ENCODE measurements around the gene WNT9A. TPM values are rescaled to one million over a fixed set of nuclear protein-coding genes. Genes with fewer than 3 reads are reported as not detected.
"Not testable (repeated sequence)": the region's sequence is repeated elsewhere in the genome, so short reads cannot be mapped to it uniquely, and the experiment has no call there.

The WNT9A gene
- total RNA-seq, 2 experiments from 2014 or later = 0.30 to 0.50 TPM

DNA sequence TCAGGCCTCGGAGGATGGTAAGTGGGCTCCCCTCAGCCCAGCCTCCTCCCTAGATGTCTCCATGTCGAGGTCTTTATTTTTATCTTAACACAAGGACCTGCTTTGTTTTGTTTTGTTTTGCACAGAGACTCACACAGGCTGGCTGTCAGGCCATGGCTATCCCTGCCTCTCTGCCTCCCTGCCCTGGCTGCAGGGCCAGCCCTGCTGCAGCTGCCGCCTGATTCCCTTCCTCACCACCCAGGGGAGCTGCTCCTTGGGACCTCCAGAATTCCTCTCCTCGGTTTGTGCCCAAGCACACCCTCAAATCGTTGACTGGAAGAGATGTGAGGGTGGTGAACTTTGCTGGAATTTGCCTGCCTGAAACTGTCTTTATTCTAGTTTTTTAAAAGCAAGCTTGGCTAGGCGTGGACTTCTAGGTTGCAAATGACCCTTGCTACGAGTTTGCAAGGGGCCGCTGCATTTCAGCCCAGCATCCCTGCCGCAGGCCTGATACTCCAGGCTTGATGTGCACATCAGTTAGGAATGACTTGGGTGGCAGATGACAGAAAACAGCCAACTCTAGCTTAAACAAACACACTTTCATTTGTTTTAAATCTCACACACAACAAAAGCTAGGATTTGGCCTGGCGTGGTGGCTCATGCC is 37.1 kb downstream of the WNT9A start:
- Mint-ChIP-seq H3K27ac (no peak overlapping the region), H3K27me3 (peaks cover 6% of the 10 kb centered on the region), H3K9me3 (ENCODE audit: low read depth) (no peaks in the 10 kb centered on the region), H3K4me1 (peaks cover 4% of the 10 kb centered on the region), H3K36me3 (no peaks in the 10 kb centered on the region), H3K4me3 (no peak overlapping the region)
- DNase-seq (no peak), ATAC-seq (no peak)
- CTCF ChIA-PET = interaction anchor here (1.5 kb wide), 1 partner anchor 180 kb away, joined by 3 read pairs; no protein-coding TSS in a partner anchor

DNA sequence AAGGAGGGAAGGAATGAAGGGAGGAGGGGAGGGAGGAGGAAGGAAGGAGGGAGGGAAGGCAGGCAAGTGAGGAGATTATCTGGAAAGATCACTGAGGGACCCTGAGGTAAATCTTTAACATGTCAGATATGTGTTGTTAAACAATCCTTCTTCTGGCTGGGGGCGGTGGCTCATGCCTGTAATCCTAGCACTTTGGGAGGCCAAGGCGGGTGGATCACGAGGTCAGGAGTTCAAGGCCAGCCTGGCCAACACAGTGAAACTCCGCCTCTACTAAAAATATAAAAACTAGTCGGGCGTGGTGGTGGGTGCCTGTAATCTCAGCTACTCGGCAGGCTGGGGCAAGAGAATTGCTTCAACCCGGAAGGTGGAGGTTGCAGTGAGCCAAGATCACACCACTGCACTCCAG is 37.8 kb downstream of the WNT9A start:
- ATAC-seq; H3K27ac Mint-ChIP-seq; H3K27me3 Mint-ChIP-seq; H3K4me3 Mint-ChIP-seq; H3K9me3 Mint-ChIP-seq (ENCODE audit: low read depth); H3K4me1 Mint-ChIP-seq; H3K36me3 Mint-ChIP-seq; DNase-seq: not testable (repeated sequence)
- CTCF ChIA-PET = interaction anchor here (0.7 to 1.5 kb wide), 2 partner anchors 148 to 179 kb away, joined by 3 read pairs; no protein-coding TSS in a partner anchor

DNA sequence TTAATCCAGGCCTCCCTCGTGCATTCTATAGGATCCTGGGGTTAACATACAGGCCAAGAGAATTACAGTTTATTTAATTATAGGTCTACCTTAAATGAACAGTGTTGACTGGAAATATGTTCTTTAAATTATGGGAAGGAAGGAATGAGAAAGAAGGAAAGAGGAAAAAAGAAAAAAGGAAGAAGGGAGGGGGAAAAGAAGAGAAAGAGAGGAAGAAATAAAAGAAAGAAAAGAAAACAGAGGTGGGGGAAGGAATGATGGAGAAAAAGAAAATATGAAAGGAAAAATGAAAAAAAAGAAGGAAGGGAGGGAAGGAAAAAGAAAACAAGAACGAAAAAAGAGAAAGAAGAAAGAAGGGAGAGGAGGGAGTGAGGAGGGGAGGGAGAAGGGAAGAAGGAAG is 38.5 kb downstream of the WNT9A start:
- CTCF ChIA-PET = no interaction called here
- DNase-seq (no peak), ATAC-seq (no peak)
- H3K27me3 Mint-ChIP-seq = peaks cover 6% of the 10 kb centered on the region
- H3K4me1 Mint-ChIP-seq = peaks cover 4% of the 10 kb centered on the region
- no peak overlapping the region for H3K4me3 Mint-ChIP-seq
- H3K27ac Mint-ChIP-seq = no peak overlapping the region
- no peaks in the 10 kb centered on the region for H3K36me3 Mint-ChIP-seq
- H3K9me3 Mint-ChIP-seq (ENCODE audit: low read depth) = no peaks in the 10 kb centered on the region

DNA sequence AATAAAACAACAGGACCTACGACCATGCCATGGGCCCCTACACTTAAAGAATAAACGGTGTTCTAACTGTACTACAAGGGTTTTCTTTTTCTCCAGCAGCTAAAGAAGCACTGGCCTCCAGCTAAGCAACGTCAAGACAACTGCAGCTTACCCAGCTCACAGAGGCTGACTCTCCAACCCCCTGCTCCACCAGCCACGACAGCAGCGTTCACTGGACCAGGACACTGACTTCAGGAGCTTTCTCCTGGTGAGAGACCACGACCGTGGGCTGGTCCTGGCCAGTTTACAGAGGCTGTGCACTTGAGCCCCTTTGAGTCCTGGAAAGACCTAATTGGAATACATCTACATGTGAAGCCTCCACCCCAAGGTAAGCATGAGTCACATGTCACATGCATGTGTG is 39.4 kb downstream of the WNT9A start:
- CTCF ChIA-PET = interaction anchor here (0.6 kb wide), 1 partner anchor 996 kb away, joined by 3 read pairs; no protein-coding TSS in a partner anchor
- H3K36me3 Mint-ChIP-seq = no peaks in the 10 kb centered on the region
- no peak overlapping the region for H3K4me3 Mint-ChIP-seq
- ATAC-seq (no peak), DNase-seq (no peak)
- no peak overlapping the region for H3K27ac Mint-ChIP-seq
- peaks cover 4% of the 10 kb centered on the region for H3K4me1 Mint-ChIP-seq
- H3K27me3 Mint-ChIP-seq = peaks cover 6% of the 10 kb centered on the region
- no peaks in the 10 kb centered on the region for H3K9me3 Mint-ChIP-seq (ENCODE audit: low read depth)

DNA sequence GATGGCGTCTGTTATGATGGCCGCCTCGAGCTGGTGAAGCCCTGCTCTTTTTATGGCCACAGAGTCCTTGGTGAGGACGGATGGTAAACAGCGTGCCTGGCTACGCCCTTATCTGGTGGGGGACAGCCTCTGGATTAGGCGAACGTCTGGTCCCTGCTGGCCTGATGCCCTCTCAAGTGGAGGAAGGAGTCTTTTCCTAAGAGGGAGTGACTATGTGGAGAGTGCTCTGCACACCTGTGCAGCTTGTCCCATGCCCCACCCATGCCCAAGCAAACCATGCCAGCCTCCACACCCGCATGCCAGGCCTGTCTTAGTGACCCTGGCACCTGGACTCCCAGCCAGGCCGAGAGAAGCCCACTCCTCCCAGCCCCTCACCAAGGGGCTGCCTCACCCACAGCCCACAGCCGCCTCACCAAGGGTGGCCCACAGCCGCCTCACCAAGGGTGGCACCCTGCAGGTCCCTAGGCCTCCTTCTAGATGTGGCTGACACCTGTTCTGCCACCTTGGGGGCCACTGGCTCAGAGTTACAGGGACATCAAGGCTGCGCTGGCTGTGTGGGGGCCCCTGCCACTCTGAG is 40.2 kb downstream of the WNT9A start:
- DNase-seq (no peak), ATAC-seq (no peak)
- H3K4me3 Mint-ChIP-seq = no peak overlapping the region
- no peaks in the 10 kb centered on the region for H3K9me3 Mint-ChIP-seq (ENCODE audit: low read depth)
- H3K4me1 Mint-ChIP-seq = peaks cover 4% of the 10 kb centered on the region
- peaks cover 6% of the 10 kb centered on the region for H3K27me3 Mint-ChIP-seq
- no peaks in the 10 kb centered on the region for H3K36me3 Mint-ChIP-seq
- CTCF ChIA-PET = no interaction called here
- H3K27ac Mint-ChIP-seq = no peak overlapping the region

DNA sequence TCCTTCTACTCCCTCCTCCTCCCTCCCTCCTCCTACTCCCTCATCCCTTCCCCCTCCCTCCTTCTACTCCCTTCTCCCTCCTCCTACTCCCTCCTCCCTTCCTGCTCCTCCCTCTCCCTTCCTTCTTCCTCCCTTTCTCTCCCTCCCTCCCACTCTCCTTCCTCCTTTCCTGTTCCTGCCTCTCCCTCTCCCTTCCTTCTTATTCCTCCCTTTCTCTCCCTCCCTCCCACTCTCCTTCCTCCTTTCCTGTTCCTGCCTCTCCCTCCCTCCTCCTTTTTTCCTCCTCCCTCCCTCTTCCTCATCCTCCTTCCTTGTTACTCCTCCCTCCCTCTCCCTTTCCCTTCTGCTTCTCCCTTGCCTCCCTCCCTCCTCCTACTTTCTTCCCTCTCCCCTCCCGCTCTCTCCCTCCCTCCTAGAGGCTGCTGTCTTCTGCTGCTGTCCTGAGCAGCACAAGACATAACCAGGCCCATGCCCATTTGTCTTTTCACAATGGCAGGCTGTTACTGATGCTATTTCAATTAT is 41.1 kb downstream of the WNT9A start:
- no peak overlapping the region for H3K27ac Mint-ChIP-seq
- no peak overlapping the region for H3K4me3 Mint-ChIP-seq
- ATAC-seq (no peak), DNase-seq (no peak)
- H3K36me3 Mint-ChIP-seq = no peaks in the 10 kb centered on the region
- H3K9me3 Mint-ChIP-seq (ENCODE audit: low read depth) = no peaks in the 10 kb centered on the region
- CTCF ChIA-PET = no interaction called here
- peaks cover 6% of the 10 kb centered on the region for H3K27me3 Mint-ChIP-seq
- H3K4me1 Mint-ChIP-seq = peaks cover 4% of the 10 kb centered on the region

DNA sequence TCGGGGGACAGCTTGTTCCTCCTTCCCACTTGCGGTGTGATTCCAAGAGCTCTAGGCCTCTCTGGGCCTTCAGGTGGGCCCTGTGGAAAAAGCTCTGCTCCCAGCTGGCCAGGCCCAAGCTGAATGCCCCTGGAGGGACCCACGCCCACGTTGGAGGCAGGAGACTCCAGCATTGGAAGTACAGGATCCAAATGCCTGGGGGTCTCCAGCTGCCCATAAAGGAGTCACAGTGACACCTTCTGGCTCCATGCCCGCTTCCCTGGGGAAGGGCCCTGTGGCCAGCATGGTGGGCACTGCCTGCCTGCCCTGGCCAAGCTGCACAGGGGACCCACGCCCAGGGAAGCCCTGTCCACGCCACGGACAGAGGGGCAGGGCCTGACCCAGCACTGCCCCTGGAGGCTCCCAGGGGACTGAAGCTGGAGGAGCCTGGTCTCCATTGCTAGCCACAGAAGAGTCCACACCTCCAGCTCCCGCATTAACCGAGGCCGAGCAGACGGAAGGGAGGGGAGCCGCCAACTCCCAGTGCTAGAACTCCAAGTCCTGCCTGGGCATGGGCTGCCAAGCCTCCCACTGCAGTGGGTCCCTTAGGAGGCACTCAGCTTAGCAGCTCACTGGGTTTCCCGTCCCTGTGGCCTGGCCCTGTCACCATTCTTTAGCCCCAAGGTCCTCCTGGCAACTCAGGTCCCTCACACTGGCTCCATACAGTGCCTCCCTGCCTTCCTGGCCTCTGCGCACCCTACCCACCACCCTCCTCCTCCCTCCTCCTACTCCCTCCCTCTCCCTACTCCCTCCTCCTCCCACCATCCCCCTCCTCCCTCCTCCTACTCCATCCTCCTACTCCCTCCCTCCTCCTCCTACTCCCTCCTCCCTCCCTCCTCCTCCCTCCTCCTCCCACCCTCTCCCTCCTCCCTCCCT is 41.9 kb downstream of the WNT9A start:
- no peaks in the 10 kb centered on the region for H3K4me1 Mint-ChIP-seq
- H3K27ac Mint-ChIP-seq = no peak overlapping the region
- peaks cover 6% of the 10 kb centered on the region for H3K27me3 Mint-ChIP-seq
- no peak overlapping the region for H3K4me3 Mint-ChIP-seq
- no peaks in the 10 kb centered on the region for H3K9me3 Mint-ChIP-seq (ENCODE audit: low read depth)
- CTCF ChIA-PET = no interaction called here
- no peaks in the 10 kb centered on the region for H3K36me3 Mint-ChIP-seq
- DNase-seq = no peak
- ATAC-seq = no peak

DNA sequence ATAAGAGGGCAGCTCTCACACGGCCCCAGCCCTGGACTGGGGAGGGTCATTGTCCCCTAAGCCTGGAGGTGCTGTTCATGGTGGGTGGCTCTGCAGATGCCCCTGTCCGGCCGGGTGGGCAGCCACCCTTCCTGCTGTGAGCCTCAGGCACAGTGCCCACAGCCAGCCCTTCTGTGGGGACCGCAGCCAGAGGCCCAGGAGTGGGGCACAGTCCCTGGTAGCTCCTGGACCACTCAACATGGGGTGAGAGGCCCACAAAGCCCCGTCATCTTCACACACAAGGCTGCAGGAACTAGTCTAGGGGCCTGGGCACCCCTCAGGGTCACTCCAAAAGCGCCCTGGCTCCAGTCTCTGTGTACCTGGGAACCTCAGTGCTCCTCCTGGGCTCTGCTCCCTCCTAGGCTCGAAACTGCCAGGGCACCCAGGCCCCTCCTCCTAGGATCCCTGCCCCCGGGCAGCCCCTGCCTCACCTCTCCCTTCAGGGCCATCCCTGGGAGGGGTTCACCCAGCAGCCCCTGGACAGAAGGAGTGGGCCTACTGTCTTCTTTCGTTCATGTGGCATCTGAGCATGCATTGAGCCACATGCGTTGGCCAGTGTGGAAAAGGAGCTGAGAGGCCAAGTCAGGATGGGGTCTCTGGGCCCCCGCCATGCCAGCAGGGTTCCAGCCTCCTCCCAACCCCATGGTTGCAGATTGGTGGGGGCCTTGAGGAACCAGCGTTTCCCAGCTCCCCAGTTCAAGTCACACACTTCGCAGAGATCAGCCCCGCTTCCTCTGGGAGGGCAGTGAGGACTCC is 43.0 kb downstream of the WNT9A start:
- Mint-ChIP-seq H3K9me3 (ENCODE audit: low read depth) (no peaks in the 10 kb centered on the region), H3K27ac (no peak overlapping the region), H3K36me3 (no peaks in the 10 kb centered on the region), H3K4me1 (no peaks in the 10 kb centered on the region), H3K27me3 (peaks cover 6% of the 10 kb centered on the region), H3K4me3 (no peak overlapping the region)
- CTCF ChIA-PET = no interaction called here
- no peak for ATAC-seq
- DNase-seq = no peak

DNA sequence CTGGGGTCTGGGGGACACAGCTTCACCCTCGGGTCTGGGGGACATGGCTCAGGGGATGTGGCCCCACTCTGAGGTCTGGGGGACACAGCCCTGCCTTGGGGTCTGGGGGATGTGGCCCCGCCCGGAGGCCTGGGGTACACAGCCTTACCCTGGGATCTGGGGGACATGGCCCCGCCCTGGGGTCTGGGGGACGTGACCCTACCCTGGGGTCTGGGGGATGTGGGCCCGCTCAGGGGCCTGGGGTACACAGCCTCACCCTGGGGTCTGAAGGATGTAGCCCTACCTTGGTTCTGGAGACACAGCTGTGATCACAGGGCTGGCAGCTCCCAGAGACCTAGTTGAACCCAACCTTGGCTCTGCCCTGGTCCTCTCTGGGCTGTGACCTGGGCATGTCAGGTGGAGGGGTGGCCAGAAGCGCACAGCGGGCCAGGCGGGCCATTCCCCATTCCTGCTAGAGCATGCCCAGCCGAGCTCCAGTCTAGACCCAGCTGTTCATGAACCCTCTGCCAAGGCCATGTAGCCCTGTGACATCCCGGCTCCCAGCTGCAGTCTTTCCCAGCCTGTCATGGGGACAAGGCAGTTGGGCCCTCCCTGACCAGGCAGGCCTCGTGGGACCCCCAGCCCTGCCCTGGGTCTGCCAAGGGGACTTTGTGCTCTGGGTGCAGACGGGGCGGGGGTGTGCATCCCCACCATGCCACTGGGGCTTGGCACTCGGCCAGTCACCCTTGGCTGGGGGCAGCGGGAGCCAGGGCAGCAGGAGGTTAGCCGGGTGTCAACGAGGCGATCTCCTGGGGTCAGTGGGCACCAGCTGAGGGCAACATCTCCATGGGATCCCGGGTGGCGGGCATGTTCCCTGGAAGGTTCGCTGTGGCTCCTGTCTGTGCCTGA is 43.9 kb downstream of the WNT9A start:
- no peak overlapping the region for H3K4me3 Mint-ChIP-seq
- no peak for ATAC-seq
- H3K27me3 Mint-ChIP-seq = peaks cover 2% of the 10 kb centered on the region
- no peaks in the 10 kb centered on the region for H3K9me3 Mint-ChIP-seq (ENCODE audit: low read depth)
- no peaks in the 10 kb centered on the region for H3K36me3 Mint-ChIP-seq
- no peaks in the 10 kb centered on the region for H3K4me1 Mint-ChIP-seq
- CTCF ChIA-PET = no interaction called here
- H3K27ac Mint-ChIP-seq = no peak overlapping the region
- no peak for DNase-seq

DNA sequence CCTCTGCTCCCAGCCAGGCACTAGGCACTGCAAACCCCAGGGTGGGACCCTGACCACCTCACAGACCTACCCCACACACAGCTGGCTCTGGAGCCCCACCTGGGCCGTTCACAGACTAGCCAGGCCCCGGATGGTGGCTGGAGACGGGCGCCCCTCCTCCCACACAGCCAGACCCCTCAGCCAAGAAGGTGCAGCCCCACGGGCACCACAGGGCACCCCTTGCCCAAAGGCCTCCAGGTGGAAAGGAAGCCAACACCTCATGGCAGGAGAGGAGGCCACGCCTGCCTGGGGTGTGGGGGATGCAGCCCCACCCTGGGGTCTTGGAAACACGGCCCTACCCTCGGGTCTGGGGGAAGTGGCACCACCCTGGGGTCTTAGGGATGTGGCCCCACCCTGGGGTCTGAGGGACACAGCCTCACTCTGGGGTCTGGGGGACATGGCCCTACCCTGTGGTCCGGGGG is 44.6 kb downstream of the WNT9A start:
- Mint-ChIP-seq H3K4me3 (no peak overlapping the region), H3K9me3 (ENCODE audit: low read depth) (no peaks in the 10 kb centered on the region), H3K36me3 (no peaks in the 10 kb centered on the region), H3K27ac (no peak overlapping the region), H3K27me3 (no peaks in the 10 kb centered on the region), H3K4me1 (peaks cover 2% of the 10 kb centered on the region)
- CTCF ChIA-PET = no interaction called here
- no peak for ATAC-seq
- no peak for DNase-seq

DNA sequence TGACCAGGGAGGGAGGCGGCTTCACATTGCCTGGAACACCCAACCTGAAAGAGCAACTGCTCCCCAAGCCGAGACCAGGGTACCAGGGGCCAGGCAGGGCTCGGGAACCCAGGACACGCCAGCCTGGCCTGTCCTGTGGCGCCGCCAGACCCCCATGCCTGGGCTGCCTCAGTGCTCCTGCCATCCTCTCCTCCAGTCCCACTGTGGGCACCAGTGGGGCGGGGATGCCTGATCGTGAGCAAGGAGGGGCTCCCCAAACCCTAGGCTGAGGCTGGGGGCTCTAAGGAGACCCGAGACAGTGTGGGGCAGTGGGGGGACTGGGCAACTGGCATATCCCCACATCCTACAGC is 45.1 kb downstream of the WNT9A start:
- peaks cover 6% of the 10 kb centered on the region for H3K4me1 Mint-ChIP-seq
- no peak overlapping the region for H3K4me3 Mint-ChIP-seq
- H3K36me3 Mint-ChIP-seq = no peaks in the 10 kb centered on the region
- no peaks in the 10 kb centered on the region for H3K27me3 Mint-ChIP-seq
- DNase-seq = no peak
- CTCF ChIA-PET = no interaction called here
- ATAC-seq = no peak
- H3K9me3 Mint-ChIP-seq (ENCODE audit: low read depth) = no peaks in the 10 kb centered on the region
- H3K27ac Mint-ChIP-seq = no peak overlapping the region

DNA sequence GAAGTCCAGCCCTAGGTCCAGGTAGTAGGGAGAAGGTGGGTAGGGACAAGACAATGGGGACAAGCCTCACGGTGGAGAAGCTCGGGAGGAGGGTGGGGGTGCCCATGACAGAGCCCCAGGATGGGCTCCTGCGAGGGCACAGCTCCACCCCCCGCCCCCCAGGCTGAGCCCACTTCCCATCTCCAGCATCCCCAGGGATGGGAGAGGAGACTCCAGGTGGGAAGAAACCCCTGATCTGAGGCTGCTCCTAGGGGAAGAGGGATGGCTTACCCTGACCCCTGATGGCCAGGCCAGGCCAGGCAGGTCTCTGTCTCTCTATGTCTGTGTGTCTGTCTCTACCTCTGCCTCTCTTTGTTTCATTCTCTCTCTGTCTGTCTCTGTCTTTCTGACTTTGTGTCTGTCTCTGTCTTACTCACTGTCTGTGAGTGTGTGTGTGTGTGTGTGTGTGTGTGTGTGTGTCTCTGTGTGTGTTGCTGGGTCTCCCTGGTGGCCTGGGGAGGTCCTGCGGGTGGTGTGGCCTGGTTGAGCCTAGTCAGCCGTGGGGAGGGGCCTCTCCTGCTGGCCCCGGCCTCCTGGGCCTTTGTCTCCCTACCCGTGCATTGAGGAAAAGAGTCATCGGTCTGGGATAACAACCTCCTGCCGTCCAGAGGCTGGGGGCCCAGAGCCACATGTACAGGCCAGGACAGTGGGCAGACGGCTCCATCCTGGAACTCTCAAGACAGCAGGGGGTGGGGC is 45.7 kb downstream of the WNT9A start:
- Mint-ChIP-seq H3K27me3 (no peaks in the 10 kb centered on the region), H3K4me3 (no peak overlapping the region), H3K4me1 (peaks cover 7% of the 10 kb centered on the region), H3K9me3 (ENCODE audit: low read depth) (no peaks in the 10 kb centered on the region), H3K36me3 (no peaks in the 10 kb centered on the region), H3K27ac (no peak overlapping the region)
- ATAC-seq = no peak
- CTCF ChIA-PET = no interaction called here
- DNase-seq = no peak

Data from activated CD8-positive, alpha-beta memory T cell treated with anti-CD3 and anti-CD28 coated beads, Interleukin-2, amount 10 ng/mL, durations not matched to agents 7 days and 5 days (primary cell).